ENCODE results near the gene OR10K1.
"Not testable (repeated sequence)": the region's sequence is repeated elsewhere in the genome, so short reads cannot be mapped to it uniquely, and the experiment has no call there.

Gene OR10K1, protein sequence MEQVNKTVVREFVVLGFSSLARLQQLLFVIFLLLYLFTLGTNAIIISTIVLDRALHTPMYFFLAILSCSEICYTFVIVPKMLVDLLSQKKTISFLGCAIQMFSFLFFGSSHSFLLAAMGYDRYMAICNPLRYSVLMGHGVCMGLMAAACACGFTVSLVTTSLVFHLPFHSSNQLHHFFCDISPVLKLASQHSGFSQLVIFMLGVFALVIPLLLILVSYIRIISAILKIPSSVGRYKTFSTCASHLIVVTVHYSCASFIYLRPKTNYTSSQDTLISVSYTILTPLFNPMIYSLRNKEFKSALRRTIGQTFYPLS

DNA sequence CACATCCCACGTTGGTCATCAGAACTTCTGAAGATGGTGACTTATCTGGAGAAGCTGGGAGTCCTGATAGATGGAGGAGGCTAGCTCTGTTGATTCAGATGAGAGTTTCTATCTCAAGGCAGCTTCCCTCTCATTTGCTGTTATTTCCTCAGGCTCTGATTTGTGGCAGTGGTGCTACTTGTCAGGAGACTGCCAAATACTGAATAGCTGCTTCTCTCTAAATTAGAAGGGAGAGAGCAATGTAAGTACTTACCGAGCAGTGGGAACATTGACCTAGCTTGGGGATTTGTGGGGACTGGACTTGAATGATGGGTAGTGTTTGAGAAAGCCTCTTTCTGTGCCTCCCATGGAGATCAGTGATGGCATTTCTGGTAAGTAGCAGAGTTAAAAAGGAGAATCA, at the start of gene OR10K1:
OR10K1 (plus strand) TSS at position 301 of the 400 bp plus-strand sequence. CDS start 3,728 bp downstream, outside the sequence.
- H3K9ac ChIP-seq (ENCODE audit: insufficient read length) = no peak within 1 kb of the TSS
- no peaks in the 10 kb centered on the region for H3K36me3 ChIP-seq (ENCODE audit: insufficient read depth, low read length)
- no peak within 1 kb of the TSS for H3K27ac ChIP-seq
- no peak within 1 kb of the TSS for H3K4me3 ChIP-seq
- TF ChIP-seq FOXP2 (optimal IDR thresholded peaks at IDR 0.05; ENCODE audit: control extremely low read depth, extremely low read length, insufficient read depth) (no peak), EZH2 (IDR thresholded peaks at IDR 0.05) (no peak)
- no peaks in the 10 kb centered on the region for H3K9me3 ChIP-seq (ENCODE audit: low read depth, low read length)
- DNase-seq (ENCODE audit: low read depth, low spot score) = no peak

DNA sequence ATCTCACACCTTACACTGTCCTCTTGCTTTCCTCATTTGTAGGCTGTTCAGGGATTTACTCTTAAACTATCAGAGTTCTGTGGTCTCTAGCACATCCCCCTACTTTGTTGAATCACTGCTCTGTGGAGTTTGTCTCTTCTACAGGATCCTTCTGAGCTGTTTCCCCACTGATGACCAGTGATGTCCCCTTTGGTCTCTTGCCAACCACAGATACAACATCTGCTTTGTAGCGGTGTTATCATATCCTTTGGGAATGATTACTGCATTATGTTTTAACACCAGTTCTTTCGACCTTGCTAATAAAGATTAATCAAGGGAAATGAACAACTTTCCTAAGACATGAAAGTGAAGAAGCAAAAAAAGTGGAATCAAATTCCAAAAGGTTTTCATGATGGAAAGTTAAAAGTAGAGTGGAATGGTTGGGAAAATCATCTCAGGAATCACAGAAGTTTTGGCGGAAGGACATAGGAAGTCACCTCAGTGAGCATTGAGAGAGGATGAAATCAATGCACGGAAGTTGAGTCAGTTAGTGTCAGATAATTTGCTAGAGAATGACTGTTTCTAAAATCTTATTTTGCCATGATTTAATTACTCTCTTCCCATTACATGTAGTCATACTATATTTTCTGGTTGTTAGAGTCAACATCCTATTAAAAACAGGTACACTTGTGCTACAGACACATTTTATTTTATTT, 46.8 kb upstream of the OR10K1 start:
- H3K36me3 ChIP-seq (ENCODE audit: insufficient read depth, low read length) = no peaks in the 10 kb centered on the region
- H3K27ac ChIP-seq = no peak overlapping the region
- TF ChIP-seq POLR2AphosphoS5 (IDR thresholded peaks at IDR 0.05; ENCODE audit: borderline replicate concordance, low read depth, low read length) (no peak), EZH2 (IDR thresholded peaks at IDR 0.05) (no peak), FOXP2 (optimal IDR thresholded peaks at IDR 0.05; ENCODE audit: control extremely low read depth, extremely low read length, insufficient read depth) (no peak)
- H3K4me3 ChIP-seq = no peak overlapping the region
- no peak for DNase-seq (ENCODE audit: low read depth, low spot score)
- no peaks in the 10 kb centered on the region for H3K9me3 ChIP-seq (ENCODE audit: low read depth, low read length)
- no peak overlapping the region for H3K9ac ChIP-seq (ENCODE audit: insufficient read length)

DNA sequence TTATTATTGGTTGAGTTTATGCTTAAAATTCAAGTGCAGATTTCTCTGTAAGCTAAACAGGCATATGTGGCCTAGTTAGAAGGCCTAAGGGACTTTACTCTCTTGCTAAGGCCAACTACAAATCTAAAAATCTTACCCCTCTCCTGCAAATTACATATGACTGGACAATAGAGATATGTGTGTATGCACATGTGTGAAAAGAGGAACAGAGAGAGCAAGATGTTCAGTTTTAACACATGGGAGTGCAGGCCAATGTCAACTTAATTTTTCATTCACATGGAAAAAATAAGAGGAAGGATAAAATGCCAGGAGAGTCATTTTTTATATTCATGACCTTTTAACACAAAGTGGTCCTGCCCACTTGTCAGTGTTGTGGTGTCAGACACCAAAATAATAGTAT, 44.0 kb upstream of the OR10K1 start:
- DNase-seq (ENCODE audit: low read depth, low spot score) = no peak
- no peak overlapping the region for H3K27ac ChIP-seq
- TF ChIP-seq EZH2 (IDR thresholded peaks at IDR 0.05) = no peak
- TF ChIP-seq POLR2AphosphoS5 (IDR thresholded peaks at IDR 0.05; ENCODE audit: borderline replicate concordance, low read depth, low read length) = no peak
- TF ChIP-seq FOXP2 (optimal IDR thresholded peaks at IDR 0.05; ENCODE audit: control extremely low read depth, extremely low read length, insufficient read depth) = no peak
- H3K4me3 ChIP-seq = no peak overlapping the region
- H3K9me3 ChIP-seq (ENCODE audit: low read depth, low read length) = no peaks in the 10 kb centered on the region
- no peak overlapping the region for H3K9ac ChIP-seq (ENCODE audit: insufficient read length)
- H3K36me3 ChIP-seq (ENCODE audit: insufficient read depth, low read length) = no peaks in the 10 kb centered on the region

DNA sequence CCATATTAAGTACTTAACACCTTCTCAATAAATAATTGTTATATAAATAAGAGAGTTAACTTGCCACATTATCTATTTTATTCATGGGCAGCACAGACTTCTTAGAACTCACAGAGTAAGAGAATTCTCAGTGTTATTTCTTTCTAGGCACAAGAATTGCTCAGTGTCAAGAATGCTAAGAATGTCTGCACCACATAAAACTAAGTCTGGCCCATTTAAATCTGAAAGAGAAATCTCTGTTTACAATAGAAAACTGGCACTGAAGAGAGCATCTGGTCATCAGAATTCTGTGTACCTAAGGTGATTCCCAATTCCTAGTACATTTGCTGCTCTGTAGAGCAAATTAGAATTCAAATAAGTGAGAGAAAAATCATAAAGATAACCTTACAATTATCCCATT, 39.4 kb upstream of the OR10K1 start:
- Histone ChIP-seq H3K36me3 (ENCODE audit: insufficient read depth, low read length) (no peaks in the 10 kb centered on the region), H3K9me3 (ENCODE audit: low read depth, low read length) (no peaks in the 10 kb centered on the region), H3K4me3 (no peak overlapping the region), H3K27ac (no peak overlapping the region), H3K9ac (ENCODE audit: insufficient read length) (no peak overlapping the region)
- DNase-seq (ENCODE audit: low read depth, low spot score) = no peak
- TF ChIP-seq EZH2 (IDR thresholded peaks at IDR 0.05) = no peak
- no peak for TF ChIP-seq FOXP2 (optimal IDR thresholded peaks at IDR 0.05; ENCODE audit: control extremely low read depth, extremely low read length, insufficient read depth)
- no peak for TF ChIP-seq POLR2AphosphoS5 (IDR thresholded peaks at IDR 0.05; ENCODE audit: borderline replicate concordance, low read depth, low read length)

DNA sequence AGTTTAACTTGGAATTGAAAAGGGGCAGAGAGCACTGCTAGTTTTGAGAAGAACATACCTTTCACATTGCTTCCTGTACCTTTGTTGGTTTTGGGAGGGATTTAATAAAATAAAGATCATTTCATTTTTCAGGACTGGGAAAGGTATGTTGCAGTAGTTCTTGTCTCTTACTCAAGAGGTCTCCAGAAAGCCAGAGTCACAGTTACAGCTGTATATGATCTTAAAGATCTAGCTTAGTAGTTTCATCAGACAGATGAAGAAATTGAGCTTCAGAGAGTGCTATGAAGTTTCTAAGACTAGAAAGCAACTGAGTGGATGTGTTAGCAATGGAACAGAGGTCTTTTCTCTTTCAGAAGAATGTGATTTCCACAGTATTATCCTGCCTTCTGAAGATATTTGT, 36.6 kb upstream of the OR10K1 start:
- Histone ChIP-seq H3K36me3 (ENCODE audit: insufficient read depth, low read length) (no peaks in the 10 kb centered on the region), H3K9me3 (ENCODE audit: low read depth, low read length) (no peaks in the 10 kb centered on the region), H3K9ac (ENCODE audit: insufficient read length) (no peak overlapping the region), H3K4me3 (no peak overlapping the region), H3K27ac (no peak overlapping the region)
- no peak for DNase-seq (ENCODE audit: low read depth, low spot score)
- no peak for TF ChIP-seq EZH2 (IDR thresholded peaks at IDR 0.05)
- no peak for TF ChIP-seq POLR2AphosphoS5 (IDR thresholded peaks at IDR 0.05; ENCODE audit: borderline replicate concordance, low read depth, low read length)
- TF ChIP-seq FOXP2 (optimal IDR thresholded peaks at IDR 0.05; ENCODE audit: control extremely low read depth, extremely low read length, insufficient read depth) = no peak

DNA sequence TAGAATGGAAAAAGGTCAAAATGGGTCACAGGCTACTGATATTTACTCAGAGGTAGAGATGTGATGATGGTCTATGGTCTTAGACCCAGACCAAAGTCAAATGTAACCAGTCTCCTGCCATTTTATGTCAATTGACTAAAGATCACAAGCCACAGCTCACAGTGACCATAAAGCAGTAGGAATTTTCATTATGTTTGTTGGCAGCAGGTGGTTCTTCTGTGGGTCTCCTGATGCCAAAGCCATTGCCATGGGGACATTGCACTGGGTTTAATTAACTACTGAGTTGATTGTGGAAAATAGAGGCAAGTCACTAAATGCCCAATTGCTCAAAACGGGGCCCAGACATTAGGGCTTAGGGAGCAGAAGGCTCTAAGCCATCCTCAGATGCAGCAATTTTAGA, 35.5 kb upstream of the OR10K1 start, which contains the start of gene OR10K2:
OR10K2 (minus strand) TSS at position 101 of the 400 bp plus-strand sequence. CDS start 5,371 bp downstream, outside the sequence.
- no peaks in the 10 kb centered on the region for H3K36me3 ChIP-seq (ENCODE audit: insufficient read depth, low read length)
- no peak for DNase-seq (ENCODE audit: low read depth, low spot score)
- no peak within 1 kb of the TSS for H3K9ac ChIP-seq (ENCODE audit: insufficient read length)

DNA sequence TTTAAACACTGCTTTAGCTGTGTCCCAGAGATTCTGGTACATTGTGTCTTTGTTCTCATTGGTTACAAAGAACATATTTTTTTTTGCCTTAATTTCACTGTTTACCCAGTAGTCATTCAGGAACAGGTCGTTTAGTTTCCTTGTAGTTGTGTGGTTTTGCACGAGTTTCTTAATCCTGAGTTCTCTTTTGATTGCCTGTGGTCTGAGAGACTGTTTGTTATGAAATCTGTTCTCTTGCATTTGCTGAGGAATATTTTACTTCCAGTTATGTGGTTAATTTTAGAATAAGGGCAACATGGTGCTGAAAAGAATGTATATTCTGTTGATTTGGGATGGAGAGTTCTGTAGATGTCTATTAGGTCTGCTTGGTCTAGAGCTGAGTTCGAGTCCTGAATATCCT, 31.5 kb upstream of the OR10K1 start:
- not testable (repeated sequence) for DNase-seq (ENCODE audit: low read depth, low spot score); H3K36me3 ChIP-seq (ENCODE audit: insufficient read depth, low read length); H3K9ac ChIP-seq (ENCODE audit: insufficient read length); H3K9me3 ChIP-seq (ENCODE audit: low read depth, low read length); H3K27ac ChIP-seq; H3K4me3 ChIP-seq

More for the DNA sequence above, 35.5 kb upstream of the OR10K1 start, which contains the start of gene OR10K2:
- H3K9me3 ChIP-seq (ENCODE audit: low read depth, low read length) = no peaks in the 10 kb centered on the region
- H3K27ac ChIP-seq = no peak within 1 kb of the TSS
- TF ChIP-seq EZH2 (IDR thresholded peaks at IDR 0.05) = no peak
- no peak for TF ChIP-seq POLR2AphosphoS5 (IDR thresholded peaks at IDR 0.05; ENCODE audit: borderline replicate concordance, low read depth, low read length)
- no peak for TF ChIP-seq FOXP2 (optimal IDR thresholded peaks at IDR 0.05; ENCODE audit: control extremely low read depth, extremely low read length, insufficient read depth)
- H3K4me3 ChIP-seq = no peak within 1 kb of the TSS

DNA sequence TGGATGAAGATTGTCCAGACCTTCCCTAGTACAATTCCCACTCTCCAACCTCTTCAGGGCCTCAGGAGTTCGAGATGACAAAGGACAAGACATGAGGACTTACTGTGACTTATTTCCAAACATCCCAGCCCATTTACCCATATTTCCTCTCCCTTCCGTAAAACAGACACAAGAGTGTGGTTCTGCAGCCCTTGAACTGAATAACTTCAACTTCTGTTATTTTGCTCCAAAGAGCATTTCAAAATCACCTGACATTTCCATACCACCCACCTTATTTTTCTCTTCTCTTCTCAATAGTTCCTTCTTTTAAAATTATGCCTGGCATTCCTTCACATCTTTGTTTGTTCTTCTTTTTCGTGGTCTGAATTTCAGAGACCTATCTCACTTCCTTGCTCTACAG, 26.9 kb upstream of the OR10K1 start:
- TF ChIP-seq POLR2AphosphoS5 (IDR thresholded peaks at IDR 0.05; ENCODE audit: borderline replicate concordance, low read depth, low read length) = no peak
- no peak for TF ChIP-seq EZH2 (IDR thresholded peaks at IDR 0.05)
- TF ChIP-seq FOXP2 (optimal IDR thresholded peaks at IDR 0.05; ENCODE audit: control extremely low read depth, extremely low read length, insufficient read depth) = no peak
- Histone ChIP-seq H3K9me3 (ENCODE audit: low read depth, low read length) (no peaks in the 10 kb centered on the region), H3K27ac (no peak overlapping the region), H3K4me3 (no peak overlapping the region), H3K36me3 (ENCODE audit: insufficient read depth, low read length) (no peaks in the 10 kb centered on the region), H3K9ac (ENCODE audit: insufficient read length) (no peak overlapping the region)
- no peak for DNase-seq (ENCODE audit: low read depth, low spot score)

Data from SK-N-MC (cell line).